ENCODE measurements around the gene GRM4. TPM values are rescaled to one million over a fixed set of nuclear protein-coding genes. Genes with fewer than 3 reads are reported as not detected.

Gene GRM4
- total and polyA plus RNA-seq, 10 donors = 0.02 to 0.26 (median 0.09) TPM; not detected in 3

GRCh38 chr6:34093206-34093605, 52.7 kb downstream of the GRM4 start:
- H3K4me1 ChIP-seq = no peaks in the 10 kb centered on the region

GRCh38 chr6:34092631-34093030, 53.3 kb downstream of the GRM4 start:
- Histone ChIP-seq H3K4me1 (no peaks in the 10 kb centered on the region), H3K27ac (no peak overlapping the region), H3K4me3 (no peak overlapping the region), H3K36me3 (no peaks in the 10 kb centered on the region), H3K27me3 (replicated peaks in 1 of 7) (peaks cover 0 to 50% (median 20%) of the 10 kb centered on the region in 7 donors), H3K9me3 (peaks cover 0 to 3% (median 0%) of the 10 kb centered on the region in 8 donors)
- WGBS, 5 donors = 80 to 86% (median 83%) methylated on average over 3 to 10 of the region's 10 CpGs
- no peak for DNase-seq
- TF ChIP-seq POLR2AphosphoS5 (IDR thresholded peaks at IDR 0.05) = no peak
- intact Hi-C loops (cut with DNase I; ENCODE audit: low total_unique reads) = no loop called here

More at GRCh38 chr6:34093206-34093605, 52.7 kb downstream of the GRM4 start:
- H3K36me3 ChIP-seq = no peaks in the 10 kb centered on the region
- no peak for DNase-seq
- peaks cover 0 to 3% (median 0%) of the 10 kb centered on the region in 8 donors for H3K9me3 ChIP-seq
- H3K27me3 ChIP-seq (replicated peaks in 1 of 7) = peaks cover 0 to 53% (median 20%) of the 10 kb centered on the region in 7 donors
- H3K4me3 ChIP-seq = no peak overlapping the region
- WGBS, 5 donors = 83 to 89% (median 85%) methylated on average over 6 of the region's 6 CpGs
- intact Hi-C loops (cut with DNase I; ENCODE audit: low total_unique reads) = no loop called here
- TF ChIP-seq POLR2A (IDR thresholded peaks at IDR 0.05) (no peak), POLR2AphosphoS5 (IDR thresholded peaks at IDR 0.05) (no peak), CTCF (IDR thresholded peaks at IDR 0.05 in 8 of 11, conservative IDR thresholded peaks at IDR 0.05 in 3 of 11) (no peak)
- no peak overlapping the region for H3K27ac ChIP-seq

- no peak for TF ChIP-seq POLR2A (IDR thresholded peaks at IDR 0.05)
- TF ChIP-seq POLR2AphosphoS5 (IDR thresholded peaks at IDR 0.05) = no peak
- no peak for TF ChIP-seq CTCF (IDR thresholded peaks at IDR 0.05 in 8 of 11, conservative IDR thresholded peaks at IDR 0.05 in 3 of 11)
- Histone ChIP-seq H3K27me3 (replicated peaks in 1 of 7) (peaks cover 0 to 37% (median 14%) of the 10 kb centered on the region in 7 donors), H3K27ac (no peak overlapping the region), H3K36me3 (no peaks in the 10 kb centered on the region), H3K4me1 (no peaks in the 10 kb centered on the region), H3K9me3 (peaks cover 0 to 3% (median 0%) of the 10 kb centered on the region in 8 donors), H3K4me3 (no peak overlapping the region)
- WGBS, 5 donors = 68 to 89% (median 69%) methylated on average over 4 to 5 of the region's 5 CpGs
- intact Hi-C loops (cut with DNase I; ENCODE audit: low total_unique reads) = no loop called here
- no peak for DNase-seq
Observed at GRCh38 chr6:34090935-34091334, 55.0 kb downstream of the GRM4 start.

GRCh38 chr6:34090529-34090928, 55.4 kb downstream of the GRM4 start:
- H3K27ac ChIP-seq = no peak overlapping the region
- no peaks in the 10 kb centered on the region for H3K4me1 ChIP-seq
- peaks cover 0 to 3% (median 0%) of the 10 kb centered on the region in 8 donors for H3K9me3 ChIP-seq
- 71 to 78% (median 74%) methylated on average over 8 to 9 of the region's 9 CpGs for WGBS, 5 donors
- intact Hi-C loops (cut with DNase I; ENCODE audit: low total_unique reads) = no loop called here
- no peak overlapping the region for H3K4me3 ChIP-seq
- no peak for TF ChIP-seq CTCF (IDR thresholded peaks at IDR 0.05 in 8 of 11, conservative IDR thresholded peaks at IDR 0.05 in 3 of 11)
- peaks cover 0 to 33% (median 10%) of the 10 kb centered on the region in 7 donors for H3K27me3 ChIP-seq (replicated peaks in 1 of 7)
- H3K36me3 ChIP-seq = no peaks in the 10 kb centered on the region
- DNase-seq = no peak

- TF ChIP-seq POLR2A (IDR thresholded peaks at IDR 0.05) (no peak), CTCF (IDR thresholded peaks at IDR 0.05 in 8 of 11, conservative IDR thresholded peaks at IDR 0.05 in 3 of 11) (no peak), POLR2AphosphoS5 (IDR thresholded peaks at IDR 0.05) (no peak)
- peaks cover 0 to 3% (median 0%) of the 10 kb centered on the region in 7 donors for H3K27me3 ChIP-seq (replicated peaks in 1 of 7)
Observed at GRCh38 chr6:34086558-34086957, 59.3 kb downstream of the GRM4 start.

More at GRCh38 chr6:34086558-34086957, 59.3 kb downstream of the GRM4 start:
- DNase-seq = no peak
- H3K4me3 ChIP-seq = no peak overlapping the region
- H3K9me3 ChIP-seq = no peaks in the 10 kb centered on the region
- H3K36me3 ChIP-seq = no peaks in the 10 kb centered on the region
- WGBS, 5 donors = 81 to 91% (median 87%) methylated on average over 2 of the region's 2 CpGs
- H3K4me1 ChIP-seq = no peaks in the 10 kb centered on the region
- intact Hi-C loops (cut with DNase I; ENCODE audit: low total_unique reads) = no loop called here
- H3K27ac ChIP-seq = no peak overlapping the region
